T-helper 2 cell treated with Interferon-gamma antibody and Interleukin-4, amounts not matched to agents 5 μg/mL and 100 μg/mL, for 36 hours (primary cell): ENCODE measurements around the gene PRKAR2B.

Experiments used
- DNase-seq: peaks from one replicate; pipeline ENCODE4 v3.0.0; 2021; ENCODE audit warnings: low spot score
- H3K27ac Mint-ChIP-seq: one replicate; pipeline ENCODE4 v1.8.0; 2021; ENCODE audit warnings: mild to moderate bottlenecking, mixed read lengths
- H3K27me3 Mint-ChIP-seq: one replicate; pipeline ENCODE4 v1.8.0; 2021; ENCODE audit warnings: low read depth, mixed read lengths
- H3K36me3 Mint-ChIP-seq: one replicate; pipeline ENCODE4 v1.8.0; 2021; ENCODE audit warnings: low read depth, mixed read lengths
- H3K4me1 Mint-ChIP-seq: one replicate; pipeline ENCODE4 v1.8.0; 2021; ENCODE audit warnings: low read depth, mixed read lengths
- H3K4me3 Mint-ChIP-seq: one replicate; pipeline ENCODE4 v1.8.0; 2022; ENCODE audit warnings: mild to moderate bottlenecking, moderate library complexity, mixed read lengths
- H3K9me3 Mint-ChIP-seq: one replicate; pipeline ENCODE4 v1.8.0; 2021; ENCODE audit warnings: mixed read lengths

PRKAR2B gene

DNA sequence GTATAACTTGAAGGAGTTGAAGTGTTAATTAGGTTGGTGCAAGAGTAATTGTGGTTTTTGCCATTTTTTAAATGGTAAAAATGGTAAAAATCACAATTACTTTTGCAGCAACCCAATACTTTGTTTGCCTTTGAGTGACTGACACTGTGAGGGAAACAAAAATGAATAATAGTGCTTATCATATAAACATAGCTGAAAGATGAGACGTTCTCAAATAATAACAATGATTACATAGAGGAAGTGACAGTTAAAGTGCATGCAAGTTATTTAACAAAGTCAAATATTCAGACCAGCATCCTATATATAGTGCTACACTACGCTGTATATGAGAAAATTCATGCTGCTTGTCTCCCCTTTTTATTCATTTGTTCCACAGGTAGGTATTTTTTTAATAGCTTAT lies 119.6 kb downstream of the PRKAR2B start:
- no peak overlapping the region for H3K27ac Mint-ChIP-seq
- H3K36me3 Mint-ChIP-seq = peaks cover 1% of the 10 kb centered on the region
- no peak for DNase-seq
- H3K27me3 Mint-ChIP-seq = peaks cover 8% of the 10 kb centered on the region
- no peak overlapping the region for H3K4me3 Mint-ChIP-seq
- H3K9me3 Mint-ChIP-seq = no peaks in the 10 kb centered on the region
- H3K4me1 Mint-ChIP-seq = peaks cover 13% of the 10 kb centered on the region

DNA sequence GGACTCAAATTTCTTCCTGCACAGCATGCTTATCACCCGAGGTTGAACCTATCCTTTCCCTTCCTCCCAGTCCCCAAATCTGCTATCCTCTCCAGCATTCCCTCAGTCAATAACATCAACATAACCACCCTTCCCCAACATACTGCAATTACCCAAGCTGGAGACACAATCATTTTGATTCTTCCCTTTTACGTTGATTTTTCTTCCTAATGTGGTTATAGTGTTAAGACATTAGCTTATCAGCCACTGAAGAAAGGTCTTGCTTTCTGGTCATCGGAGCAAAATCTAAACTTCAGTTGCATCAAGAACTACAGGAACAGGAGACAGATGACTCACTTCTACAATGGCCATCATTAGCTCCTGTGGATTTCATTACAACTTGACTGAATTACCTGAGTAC lies 120.8 kb downstream of the PRKAR2B start:
- H3K27ac Mint-ChIP-seq = no peak overlapping the region
- H3K9me3 Mint-ChIP-seq = no peaks in the 10 kb centered on the region
- H3K36me3 Mint-ChIP-seq = peaks cover 1% of the 10 kb centered on the region
- H3K27me3 Mint-ChIP-seq = peaks cover 8% of the 10 kb centered on the region
- no peak for DNase-seq
- no peak overlapping the region for H3K4me3 Mint-ChIP-seq
- H3K4me1 Mint-ChIP-seq = peaks cover 13% of the 10 kb centered on the region

DNA sequence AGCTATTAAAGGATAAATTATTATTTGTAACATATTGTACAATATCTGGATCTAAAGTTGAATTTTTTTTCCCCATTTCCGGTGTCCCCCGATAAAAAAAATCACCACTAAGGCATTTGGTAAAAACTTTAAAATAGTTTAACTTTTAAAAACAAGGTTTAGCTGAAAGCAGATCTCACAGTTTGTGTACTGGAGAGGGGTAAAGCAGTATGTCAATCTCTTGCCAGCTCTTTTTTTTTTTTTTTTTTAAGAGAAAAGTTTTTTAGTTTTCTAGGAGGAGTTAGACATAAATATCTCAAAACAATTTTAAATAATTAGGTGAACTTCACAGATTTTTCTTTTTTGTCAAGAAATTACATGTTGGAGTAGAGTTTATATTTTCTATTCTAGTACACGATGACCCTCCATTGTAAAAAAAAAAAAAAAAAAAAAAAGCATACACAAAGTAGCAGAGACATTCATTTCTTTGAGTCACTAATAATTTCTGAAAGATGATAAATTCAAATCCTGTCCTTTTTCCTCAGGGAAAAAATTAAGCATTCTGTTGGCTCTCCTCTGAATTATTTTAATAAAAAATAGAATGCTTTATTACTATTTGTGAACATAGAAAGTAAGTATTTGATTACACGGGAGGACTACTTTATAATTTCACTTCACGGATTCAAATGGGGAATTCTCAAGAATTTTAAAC lies 122.4 kb downstream of the PRKAR2B start:
- peaks cover 18% of the 10 kb centered on the region for H3K4me1 Mint-ChIP-seq
- peak overlapping the region; percentile 100 for H3K27ac Mint-ChIP-seq
- peak overlapping the region; percentile 99 for H3K4me3 Mint-ChIP-seq
- H3K27me3 Mint-ChIP-seq = peaks cover 8% of the 10 kb centered on the region
- H3K36me3 Mint-ChIP-seq = peaks cover 5% of the 10 kb centered on the region
- no peaks in the 10 kb centered on the region for H3K9me3 Mint-ChIP-seq
- DNase-seq = no peak

DNA sequence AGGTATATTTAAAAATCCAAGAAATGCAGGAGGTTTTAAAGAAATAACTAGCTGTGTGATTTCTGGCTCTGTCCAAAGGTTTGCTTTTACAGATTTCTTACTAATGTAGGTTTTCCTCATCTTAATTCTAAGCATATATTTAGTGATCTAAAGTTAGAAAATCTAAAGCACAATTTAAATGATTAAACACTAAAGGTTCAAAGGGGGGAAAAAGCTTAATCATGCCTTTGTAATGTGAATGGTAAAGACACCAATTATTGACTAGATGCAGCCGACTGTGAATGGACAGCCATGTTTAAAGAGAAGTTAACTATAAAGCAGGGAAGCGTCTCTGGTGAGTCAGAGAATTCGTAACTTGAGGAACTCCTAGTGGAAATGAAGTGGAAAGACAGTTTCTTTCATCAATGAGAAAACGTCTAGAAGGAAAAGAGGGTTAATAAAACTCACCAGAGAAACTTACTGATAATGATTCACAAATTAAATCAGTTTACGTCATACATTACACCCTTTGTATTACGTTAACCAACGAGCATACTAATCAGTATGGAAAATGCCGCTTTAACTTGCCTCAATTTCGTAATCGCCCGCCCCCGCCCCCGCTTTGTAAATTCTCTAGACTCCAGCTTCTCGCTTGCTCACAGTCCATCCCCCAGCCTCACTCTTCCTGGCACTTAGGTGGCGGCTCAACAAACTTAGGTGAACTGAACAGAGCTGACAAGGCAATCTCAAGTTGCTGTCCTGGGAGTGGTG lies 123.2 kb downstream of the PRKAR2B start:
- Mint-ChIP-seq H3K27ac (peak overlapping the region; percentile 100), H3K36me3 (peaks cover 5% of the 10 kb centered on the region), H3K4me1 (peaks cover 19% of the 10 kb centered on the region), H3K4me3 (peak overlapping the region; percentile 99), H3K9me3 (no peaks in the 10 kb centered on the region), H3K27me3 (peaks cover 8% of the 10 kb centered on the region)
- DNase-seq = no peak

DNA sequence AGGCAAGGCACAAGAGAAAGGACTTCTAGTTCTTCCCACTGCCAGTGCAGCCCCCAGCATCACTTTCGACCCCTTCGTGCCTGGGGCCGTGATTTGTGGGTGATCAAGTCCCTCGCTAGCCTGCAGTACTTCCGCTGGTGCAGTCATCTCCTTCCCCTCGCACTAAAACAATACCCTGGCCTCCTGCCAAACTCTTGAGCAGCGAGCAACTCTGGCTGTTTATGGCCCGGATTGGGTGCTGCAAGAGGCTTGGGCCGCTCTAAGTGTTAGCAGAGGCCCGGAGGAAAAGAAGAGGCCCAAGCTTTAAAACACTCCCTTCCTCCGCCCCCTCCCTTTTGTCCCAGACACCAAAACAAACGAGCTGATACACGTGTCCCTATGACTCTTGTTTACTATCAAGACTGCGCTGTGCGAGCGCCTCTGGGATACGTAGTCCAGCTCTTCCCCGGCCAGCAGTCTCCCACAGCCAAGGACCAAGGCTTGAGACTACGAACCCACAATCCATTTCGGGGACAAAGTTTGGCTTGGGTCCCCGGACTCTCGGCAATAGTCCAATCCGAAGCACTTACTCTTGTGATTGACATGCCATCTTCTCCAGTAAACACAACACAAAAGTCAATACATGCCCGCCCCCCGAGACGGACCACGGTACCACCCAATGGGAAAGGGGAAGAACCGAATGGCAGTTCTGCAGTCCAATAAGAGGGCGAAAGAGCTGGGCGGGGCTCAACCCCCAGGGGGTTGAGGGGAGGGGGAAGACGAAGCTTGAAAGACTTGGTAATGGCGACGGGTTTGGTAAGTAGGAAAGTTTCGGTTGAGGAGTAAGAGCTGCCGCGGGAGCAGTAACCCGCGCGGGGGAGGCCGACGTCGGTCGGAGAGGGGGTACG lies 124.0 kb downstream of the PRKAR2B start, which contains the start of gene HBP1:
TSS of gene HBP1 (plus strand) at position 771 of the 887 bp plus-strand sequence. CDS start 10,891 bp downstream, outside the sequence.
- Mint-ChIP-seq H3K9me3 (no peaks in the 10 kb centered on the region), H3K36me3 (peaks cover 5% of the 10 kb centered on the region), H3K4me3 (peak within 1 kb of the TSS; percentile 99), H3K27ac (peak within 1 kb of the TSS; percentile 100), H3K4me1 (peaks cover 25% of the 10 kb centered on the region), H3K27me3 (peaks cover 8% of the 10 kb centered on the region)
- DNase-seq = peak; percentile 97

DNA sequence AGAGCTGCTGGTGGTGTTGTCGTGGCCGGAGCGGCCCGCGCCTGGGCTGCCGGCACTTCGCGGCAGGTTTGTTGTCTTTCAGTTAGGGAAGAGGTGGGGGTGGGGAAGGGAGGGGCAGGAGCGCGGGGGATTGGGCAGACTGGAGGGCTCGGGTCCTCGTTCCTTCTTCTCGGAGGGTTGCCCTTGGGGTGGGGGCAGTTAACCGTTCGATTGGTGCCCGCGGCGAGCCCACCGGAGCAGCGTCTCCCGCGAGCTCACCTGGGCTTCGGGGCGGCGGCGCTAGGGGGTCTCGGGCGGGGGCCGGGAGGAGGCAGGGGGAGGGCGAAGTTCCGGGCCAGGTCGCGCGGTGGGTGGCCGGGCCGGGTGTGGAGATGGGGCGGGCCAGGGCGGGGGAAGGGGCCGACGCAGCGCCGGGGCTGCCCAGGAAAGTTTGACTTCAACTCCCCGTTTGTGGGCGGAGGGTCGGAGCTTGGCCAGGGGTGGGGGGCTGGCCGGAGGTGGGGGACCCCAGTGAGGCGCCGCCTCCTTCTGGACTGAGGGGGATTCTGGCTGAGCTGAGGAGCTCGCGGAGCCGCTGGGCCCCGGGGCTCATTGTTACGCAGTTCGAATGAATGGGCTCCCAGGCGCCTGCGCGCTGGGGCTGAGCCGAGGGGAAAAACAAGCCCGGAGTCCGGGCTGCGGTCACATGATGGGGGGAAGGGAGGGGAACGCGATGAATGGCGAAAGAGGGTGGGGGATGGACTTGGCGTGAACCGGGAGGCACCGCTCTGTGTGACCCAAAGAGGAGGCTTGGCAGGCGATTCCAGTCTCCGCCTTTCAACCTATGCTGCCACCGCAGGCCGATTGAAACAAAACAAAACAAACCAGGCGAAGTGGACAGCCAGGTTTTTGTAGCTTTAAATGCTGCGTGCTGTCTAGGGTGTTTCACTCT lies 124.9 kb downstream of the PRKAR2B start:
- Mint-ChIP-seq H3K9me3 (no peaks in the 10 kb centered on the region), H3K36me3 (peaks cover 5% of the 10 kb centered on the region), H3K27ac (peak overlapping the region; percentile 100), H3K27me3 (peaks cover 8% of the 10 kb centered on the region), H3K4me3 (peak overlapping the region; percentile 99), H3K4me1 (peaks cover 33% of the 10 kb centered on the region)
- DNase-seq = peak; percentile 91

DNA sequence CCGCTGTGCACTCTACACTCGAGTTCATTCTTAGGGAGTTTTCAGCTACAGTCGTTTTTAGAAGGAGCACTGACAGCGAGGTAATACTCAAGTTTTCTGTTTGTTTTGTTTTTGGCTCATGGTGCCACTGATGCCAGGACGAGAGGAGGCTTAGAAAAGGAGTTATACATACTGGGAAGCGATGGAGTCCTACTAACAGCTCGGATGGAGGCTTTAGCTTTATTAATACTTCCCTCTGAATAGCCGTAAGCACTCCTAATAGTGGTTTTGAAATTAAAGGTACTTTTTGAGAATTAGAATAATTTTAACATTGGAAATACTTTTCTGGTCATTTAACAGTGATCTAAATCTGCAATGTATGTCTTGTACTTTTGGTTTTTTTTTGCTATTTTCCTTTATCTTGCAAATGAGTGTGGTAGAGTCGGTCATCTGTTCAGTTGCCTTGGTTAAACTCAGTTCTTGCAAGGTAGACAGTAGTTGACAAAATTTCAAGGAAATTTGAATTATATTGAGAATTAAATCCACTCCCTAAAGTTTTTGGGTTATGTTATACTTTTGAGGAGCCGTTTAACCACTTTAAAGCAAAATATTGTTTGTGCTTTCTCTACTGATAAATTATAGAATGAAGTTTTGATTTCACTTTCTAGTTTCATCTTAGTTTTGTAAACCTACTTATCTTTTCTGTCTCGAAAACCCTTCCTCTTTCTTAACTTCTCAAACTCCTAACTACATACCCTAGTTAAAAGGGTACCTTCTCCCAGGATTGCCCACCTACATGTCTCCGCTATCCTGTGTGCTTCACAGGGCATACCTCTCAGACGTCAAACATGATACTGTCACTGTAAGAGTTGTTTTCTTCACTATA lies 125.8 kb downstream of the PRKAR2B start:
- peaks cover 34% of the 10 kb centered on the region for H3K4me1 Mint-ChIP-seq
- no peak for DNase-seq
- H3K27ac Mint-ChIP-seq = peak overlapping the region; percentile 100
- H3K4me3 Mint-ChIP-seq = peak overlapping the region; percentile 99
- peaks cover 3% of the 10 kb centered on the region for H3K27me3 Mint-ChIP-seq
- no peaks in the 10 kb centered on the region for H3K9me3 Mint-ChIP-seq
- H3K36me3 Mint-ChIP-seq = peaks cover 5% of the 10 kb centered on the region

DNA sequence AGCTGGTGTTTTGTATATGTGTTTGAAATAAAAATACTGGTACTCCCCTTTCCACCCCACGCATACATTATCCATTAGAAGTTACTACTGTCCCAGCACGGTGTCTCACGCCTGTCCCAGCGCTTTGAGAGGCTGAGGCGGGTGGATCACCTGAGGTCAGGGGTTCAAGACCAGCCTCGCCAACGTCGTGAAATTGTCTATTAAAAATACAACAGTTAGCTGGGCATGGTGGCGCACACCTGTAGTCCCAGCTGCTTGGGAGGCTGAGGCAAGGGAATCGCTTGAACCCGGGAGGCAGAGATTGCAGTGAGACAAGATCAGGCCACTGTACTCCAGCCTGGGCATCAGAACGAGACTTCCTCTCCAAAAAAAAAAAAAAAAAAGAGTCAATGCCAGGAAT lies 127.0 kb downstream of the PRKAR2B start:
- H3K4me1 Mint-ChIP-seq = peaks cover 32% of the 10 kb centered on the region
- no peak for DNase-seq
- H3K27me3 Mint-ChIP-seq = no peaks in the 10 kb centered on the region
- peak overlapping the region; percentile 12 for H3K4me3 Mint-ChIP-seq
- peak overlapping the region; percentile 23 for H3K27ac Mint-ChIP-seq
- no peaks in the 10 kb centered on the region for H3K9me3 Mint-ChIP-seq
- H3K36me3 Mint-ChIP-seq = peaks cover 5% of the 10 kb centered on the region

DNA sequence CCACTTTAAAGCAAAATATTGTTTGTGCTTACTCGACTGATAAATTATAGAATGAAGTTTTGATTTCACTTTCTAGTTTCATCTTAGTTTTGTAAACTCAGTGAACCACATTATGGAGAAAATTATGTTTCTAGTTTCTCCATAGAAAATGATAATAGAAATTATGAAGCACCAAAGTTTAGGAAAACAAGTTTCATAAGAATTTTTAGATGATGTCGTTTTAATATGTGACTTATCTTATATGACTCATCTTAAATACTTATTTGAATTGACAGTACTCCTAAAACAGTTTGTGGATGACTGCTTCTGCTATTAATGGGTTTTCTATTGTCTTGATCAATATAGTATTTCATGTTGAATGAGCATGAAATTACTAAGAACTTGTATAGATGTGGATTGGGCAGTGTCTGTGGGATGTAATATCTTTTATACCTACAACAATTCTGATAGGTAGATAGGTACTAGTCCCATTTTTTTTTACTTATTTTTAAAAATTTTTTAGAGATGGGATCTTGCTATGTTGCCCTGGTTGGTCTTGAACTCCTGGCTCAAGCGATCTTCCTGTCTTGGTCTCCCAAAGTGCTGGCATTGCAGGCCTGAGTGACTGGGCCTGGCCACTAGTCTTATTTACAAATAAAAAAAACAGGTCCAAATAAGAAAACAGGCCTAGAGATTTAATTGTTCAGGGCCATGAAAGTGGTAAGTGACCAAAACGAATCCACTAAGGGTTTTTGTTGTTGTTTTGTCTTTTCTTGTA lies 127.9 kb downstream of the PRKAR2B start:
- no peak overlapping the region for H3K4me3 Mint-ChIP-seq
- DNase-seq = no peak
- H3K4me1 Mint-ChIP-seq = peaks cover 29% of the 10 kb centered on the region
- H3K36me3 Mint-ChIP-seq = peaks cover 5% of the 10 kb centered on the region
- no peaks in the 10 kb centered on the region for H3K9me3 Mint-ChIP-seq
- H3K27ac Mint-ChIP-seq = peak overlapping the region; percentile 51
- no peaks in the 10 kb centered on the region for H3K27me3 Mint-ChIP-seq

DNA sequence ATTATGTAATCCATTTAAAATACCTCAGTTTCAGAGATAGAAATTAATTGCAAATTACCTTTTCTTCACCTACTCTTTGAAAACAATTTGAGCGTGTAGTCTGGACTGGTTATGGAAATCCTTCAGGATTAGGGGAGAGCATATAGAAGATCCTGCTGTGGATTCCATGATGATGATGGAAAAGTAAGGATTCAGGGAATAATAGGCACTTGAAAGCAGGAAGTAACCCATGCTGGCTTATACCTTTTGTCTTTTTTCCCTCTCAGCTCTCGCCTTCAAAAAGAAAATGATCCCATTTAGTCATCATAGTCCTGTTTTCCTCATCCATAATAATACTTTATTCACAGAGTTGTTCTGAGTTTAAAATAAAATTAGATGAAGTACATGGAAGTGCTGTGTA lies 128.7 kb downstream of the PRKAR2B start:
- Mint-ChIP-seq H3K4me1 (peaks cover 25% of the 10 kb centered on the region), H3K27ac (no peak overlapping the region), H3K4me3 (no peak overlapping the region), H3K36me3 (peaks cover 8% of the 10 kb centered on the region), H3K27me3 (no peaks in the 10 kb centered on the region), H3K9me3 (no peaks in the 10 kb centered on the region)
- no peak for DNase-seq

DNA sequence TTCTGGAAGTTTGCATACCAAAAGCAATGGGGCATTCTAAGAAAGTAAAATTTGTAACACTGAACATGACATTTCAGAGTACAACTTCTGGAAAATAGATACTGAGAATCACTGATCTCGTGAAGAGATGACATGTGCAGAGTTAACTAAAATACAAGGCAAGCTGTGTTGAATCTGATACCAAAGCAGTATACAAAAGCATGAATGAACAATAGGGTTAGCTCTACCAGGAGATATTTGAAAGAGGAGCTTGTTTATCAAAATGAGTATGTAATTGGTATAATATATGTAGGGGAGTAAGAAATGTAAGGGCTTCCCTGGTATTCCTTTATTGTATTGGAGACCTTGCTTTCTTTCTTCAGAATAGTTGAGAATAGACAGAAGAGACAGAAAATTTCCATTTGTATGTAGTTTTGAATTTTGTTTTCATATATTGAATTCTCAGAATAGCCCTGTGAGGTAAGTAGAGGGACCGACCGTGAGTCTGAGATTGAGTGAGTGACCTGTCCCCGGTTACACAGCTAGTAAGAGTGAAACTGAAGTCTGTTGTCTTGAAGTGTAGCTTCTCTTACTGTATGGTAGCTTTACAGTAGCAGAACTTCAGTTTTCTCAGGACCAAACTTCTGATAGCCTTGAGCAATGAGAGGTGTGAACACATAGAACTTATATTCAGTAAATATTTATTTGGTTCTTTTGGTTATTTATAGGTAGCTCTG lies 129.3 kb downstream of the PRKAR2B start:
- Mint-ChIP-seq H3K9me3 (no peaks in the 10 kb centered on the region), H3K4me1 (peaks cover 24% of the 10 kb centered on the region), H3K36me3 (peaks cover 9% of the 10 kb centered on the region), H3K27ac (peak overlapping the region; percentile 2), H3K4me3 (peak overlapping the region; percentile 14), H3K27me3 (no peaks in the 10 kb centered on the region)
- DNase-seq = no peak
